Large intestine (tissue), 3 donors: ENCODE measurements around the gene SPIN3. TPM values are rescaled to one million over a fixed set of nuclear protein-coding genes. Genes with fewer than 3 reads are reported as not detected.
"Not testable (repeated sequence)": the region's sequence is repeated elsewhere in the genome, so short reads cannot be mapped to it uniquely, and the experiment has no call there.

Source experiments
- DNase-seq, 2 donors: peaks; one replicate each; pipeline versions ENCODE4 v3.0.0 to v3.0.0-alpha.2; 2013
- H3K27ac ChIP-seq: one replicate; pipeline ENCODE4 v1.5.1; 2013; ENCODE audit warnings: low read length
- H3K27me3 ChIP-seq: 2 replicates; pipeline ENCODE4 v1.6.1; 2013; ENCODE audit warnings: low read length; ENCODE audit not compliant: control insufficient read depth, insufficient read depth
- H3K36me3 ChIP-seq: 2 replicates; pipeline ENCODE4 v1.6.1; 2013; ENCODE audit warnings: low read length; ENCODE audit not compliant: control insufficient read depth, insufficient read depth
- H3K4me1 ChIP-seq: one replicate; pipeline ENCODE4 v1.6.1; 2013; ENCODE audit warnings: low read length; ENCODE audit not compliant: control insufficient read depth, insufficient read depth
- H3K4me3 ChIP-seq: one replicate; pipeline ENCODE4 v1.5.1; 2013; ENCODE audit warnings: low read length
- H3K9me3 ChIP-seq: one replicate; pipeline ENCODE4 v1.6.1; 2013; ENCODE audit warnings: mild to moderate bottlenecking, low read depth, low read length, moderate library complexity; ENCODE audit not compliant: control insufficient read depth
- WGBS: methylation state at CpG from one replicate; pipeline ENCODE4 v1.1.5; 2013; ENCODE audit warnings: low lambda C conversion rate; ENCODE audit not compliant: insufficient coverage; 5-methylcytosine and 5-hydroxymethylcytosine counted together
- polyA plus RNA-seq: library from polyadenylated mRNA; unstranded; fragments of 120-200 nt; gene quantifications from one replicate; pipeline ENCODE4 v1.2.1, GENCODE V29; 2013

The SPIN3 gene
- polyA plus RNA-seq, 1 donor, result 21.0 TPM

DNA sequence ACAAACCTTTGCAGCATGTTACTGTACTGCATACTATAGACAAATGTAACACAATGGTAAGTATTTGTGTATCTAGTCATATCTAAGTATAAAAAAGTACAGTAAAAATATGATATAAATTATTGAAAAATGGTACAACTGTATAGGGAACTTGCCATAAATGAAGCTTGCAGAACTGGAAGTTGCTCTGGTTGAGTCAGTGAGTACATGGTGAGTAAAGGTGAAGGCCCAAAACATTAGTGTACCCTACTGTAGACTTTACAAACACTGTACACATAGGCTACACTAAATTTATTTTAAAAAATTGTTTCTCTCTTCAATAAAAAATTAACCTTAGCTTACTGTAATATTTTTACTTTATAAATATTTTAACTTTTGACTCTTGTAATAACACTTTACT lies 25.8 kb downstream of the SPIN3 start:
- Histone ChIP-seq H3K4me1 (no peaks in the 10 kb centered on the region), H3K36me3 (no peaks in the 10 kb centered on the region), H3K27ac (no peak overlapping the region), H3K9me3 (no peaks in the 10 kb centered on the region), H3K4me3 (no peak overlapping the region), H3K27me3 (no peaks in the 10 kb centered on the region)
- DNase-seq, result no peak

DNA sequence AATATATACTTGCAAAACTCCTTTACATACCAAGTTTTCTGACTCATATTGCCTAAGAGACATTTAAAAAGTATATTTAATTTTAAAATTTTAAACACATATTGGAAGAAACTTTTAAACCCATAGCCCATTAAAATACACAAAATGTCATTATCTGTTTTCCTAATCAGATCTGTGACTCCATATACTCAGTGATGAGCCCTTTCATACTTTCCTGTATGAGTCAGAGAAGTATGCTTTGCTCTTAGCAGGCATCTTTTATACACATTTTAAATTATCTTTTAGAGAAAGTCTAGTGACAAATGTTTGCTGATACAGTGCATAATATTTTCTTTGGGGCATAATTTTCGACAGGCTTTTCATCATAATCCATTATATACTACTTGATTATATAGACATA lies 26.4 kb downstream of the SPIN3 start:
- WGBS, result no CpG with 5 or more reads among the region's 1 CpG
- H3K4me3 ChIP-seq, result no peak overlapping the region
- no peak overlapping the region for H3K27ac ChIP-seq
- no peak for DNase-seq
- no peaks in the 10 kb centered on the region for H3K27me3 ChIP-seq
- no peaks in the 10 kb centered on the region for H3K4me1 ChIP-seq
- H3K36me3 ChIP-seq, result no peaks in the 10 kb centered on the region
- H3K9me3 ChIP-seq, result no peaks in the 10 kb centered on the region

DNA sequence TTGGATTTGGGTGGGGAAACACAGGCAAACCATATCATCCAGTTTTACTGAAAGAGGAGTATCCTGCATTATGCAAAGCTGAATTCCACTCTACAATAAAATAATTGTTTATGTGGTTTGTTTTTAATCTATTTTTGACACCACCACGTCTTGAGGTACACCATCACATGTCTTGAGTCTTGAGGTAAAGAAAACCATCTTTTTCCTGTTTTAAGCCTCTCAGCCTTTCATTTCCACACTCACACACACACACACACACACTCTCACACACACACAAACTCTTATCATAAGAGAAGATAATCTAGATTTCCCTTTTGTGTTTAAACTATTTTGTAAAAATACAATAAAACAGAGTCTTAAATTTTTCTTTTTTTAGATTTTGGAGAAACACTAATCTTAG lies 32.0 kb downstream of the SPIN3 start:
- no peak for DNase-seq
- Histone ChIP-seq H3K4me3 (no peak overlapping the region), H3K27ac (no peak overlapping the region), H3K4me1 (no peaks in the 10 kb centered on the region), H3K9me3 (no peaks in the 10 kb centered on the region), H3K36me3 (no peaks in the 10 kb centered on the region), H3K27me3 (no peaks in the 10 kb centered on the region)
- no CpG with 5 or more reads among the region's 1 CpG for WGBS

GRCh38 chrX:56947699-56948098 lies 47.6 kb downstream of the SPIN3 start:
- no peak for DNase-seq
- Histone ChIP-seq H3K27ac (no peak overlapping the region), H3K4me3 (no peak overlapping the region), H3K36me3 (no peaks in the 10 kb centered on the region), H3K9me3 (no peaks in the 10 kb centered on the region), H3K4me1 (no peaks in the 10 kb centered on the region), H3K27me3 (no peaks in the 10 kb centered on the region)
- WGBS, result no CpG with 5 or more reads among the region's 3 CpGs

- H3K36me3 ChIP-seq, H3K9me3 ChIP-seq, H3K27ac ChIP-seq, H3K4me3 ChIP-seq, DNase-seq, H3K27me3 ChIP-seq, H3K4me1 ChIP-seq: not testable (repeated sequence)
- no CpG with 5 or more reads among the region's 2 CpGs for WGBS
These were observed 49.1 kb downstream of the SPIN3 start for GRCh38 chrX:56946201-56946600.

- not testable (repeated sequence) for H3K36me3 ChIP-seq, DNase-seq, H3K4me3 ChIP-seq, H3K27me3 ChIP-seq, H3K27ac ChIP-seq, H3K4me1 ChIP-seq, H3K9me3 ChIP-seq
- WGBS, result no CpG with 5 or more reads among the region's 4 CpGs
These were observed 50.1 kb downstream of the SPIN3 start for GRCh38 chrX:56945226-56945625.

DNA sequence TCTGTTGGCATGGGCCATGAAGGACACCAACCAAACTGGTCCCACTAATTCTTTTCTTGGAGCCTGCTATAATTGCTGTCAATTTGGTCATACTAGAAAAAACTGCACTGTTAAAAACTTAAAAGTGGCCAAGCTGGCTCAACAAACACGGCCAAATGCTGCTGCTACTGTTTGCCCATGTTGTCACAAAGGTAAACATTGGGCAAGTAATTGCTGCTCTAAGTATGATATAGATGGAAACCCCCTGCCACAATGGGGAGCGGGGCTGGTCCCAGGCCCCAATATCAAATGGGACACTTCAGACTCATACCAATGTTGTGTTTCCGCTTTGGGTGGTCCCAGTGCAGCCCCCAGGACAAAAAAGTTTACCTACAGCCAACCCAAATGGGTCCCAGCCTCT lies 52.1 kb downstream of the SPIN3 start:
- WGBS, result no CpG with 5 or more reads among the region's 3 CpGs
- H3K27ac ChIP-seq, result no peak overlapping the region
- H3K4me3 ChIP-seq, result no peak overlapping the region
- no peak for DNase-seq
- no peaks in the 10 kb centered on the region for H3K27me3 ChIP-seq
- H3K9me3 ChIP-seq, result no peaks in the 10 kb centered on the region
- H3K4me1 ChIP-seq, result no peaks in the 10 kb centered on the region
- H3K36me3 ChIP-seq, result no peaks in the 10 kb centered on the region

Other genes with a start within 250 kb of the SPIN3 start
- 12.3 TPM for gene SPIN2B, start 126.0 kb upstream of the SPIN3 start, polyA plus RNA-seq
- gene SPIN2A, start 141.9 kb upstream of the SPIN3 start, polyA plus RNA-seq, result 2.1 TPM